ENCODE measurements around the gene DLG2.

DLG2 gene

GRCh38 chr11:84260862-84261261, 1366.3 kb downstream of the DLG2 start:
- H3K4me3 ChIP-seq (ENCODE audit: low read depth, low read length), result no peak overlapping the region
- TF ChIP-seq CTCF (IDR thresholded peaks at IDR 0.05; ENCODE audit: low read depth, low read length), result no peak

DNA sequence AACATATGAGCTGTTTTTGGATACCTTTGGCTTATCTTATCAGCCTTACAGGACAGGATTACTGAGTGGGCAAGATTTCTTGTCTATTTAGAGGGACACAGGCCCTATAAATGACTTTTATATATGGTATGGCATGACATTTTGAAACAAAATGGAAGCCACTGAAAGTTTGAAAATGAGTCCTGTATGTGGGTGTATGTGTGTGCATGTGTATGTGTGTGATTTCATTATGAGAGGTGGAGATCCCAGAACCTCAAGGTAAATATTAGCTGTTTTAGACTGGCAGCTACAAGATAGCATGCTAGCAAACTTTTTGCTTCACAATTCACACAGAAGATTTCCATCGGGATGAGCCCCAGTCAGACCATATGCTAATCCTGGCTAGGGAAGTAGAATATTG, 1370.5 kb downstream of the DLG2 start:
- TF ChIP-seq CTCF (IDR thresholded peaks at IDR 0.05; ENCODE audit: low read depth, low read length), result no peak
- H3K4me3 ChIP-seq (ENCODE audit: low read depth, low read length), result no peak overlapping the region

DNA sequence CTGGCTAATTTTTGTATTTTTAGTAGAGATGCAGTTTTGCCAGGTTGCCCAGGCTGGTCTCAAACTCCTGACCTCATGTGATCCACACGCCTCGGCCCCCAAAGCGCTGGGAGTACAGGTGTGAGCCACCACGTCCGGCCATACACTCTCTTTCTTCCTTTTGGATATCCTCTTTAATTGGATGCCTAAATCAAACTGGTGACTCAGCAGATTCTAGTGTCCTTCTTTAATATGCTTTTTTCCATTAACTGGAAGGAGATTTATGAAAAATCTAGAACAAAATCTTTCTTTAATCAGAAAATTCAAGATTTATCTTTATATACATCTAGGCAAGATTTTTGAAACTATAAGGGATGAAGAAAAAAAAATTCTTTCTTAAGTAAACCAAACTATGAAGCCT, 1371.7 kb downstream of the DLG2 start:
- H3K4me3 ChIP-seq (ENCODE audit: low read depth, low read length), result no peak overlapping the region
- no peak for TF ChIP-seq CTCF (IDR thresholded peaks at IDR 0.05; ENCODE audit: low read depth, low read length)

DNA sequence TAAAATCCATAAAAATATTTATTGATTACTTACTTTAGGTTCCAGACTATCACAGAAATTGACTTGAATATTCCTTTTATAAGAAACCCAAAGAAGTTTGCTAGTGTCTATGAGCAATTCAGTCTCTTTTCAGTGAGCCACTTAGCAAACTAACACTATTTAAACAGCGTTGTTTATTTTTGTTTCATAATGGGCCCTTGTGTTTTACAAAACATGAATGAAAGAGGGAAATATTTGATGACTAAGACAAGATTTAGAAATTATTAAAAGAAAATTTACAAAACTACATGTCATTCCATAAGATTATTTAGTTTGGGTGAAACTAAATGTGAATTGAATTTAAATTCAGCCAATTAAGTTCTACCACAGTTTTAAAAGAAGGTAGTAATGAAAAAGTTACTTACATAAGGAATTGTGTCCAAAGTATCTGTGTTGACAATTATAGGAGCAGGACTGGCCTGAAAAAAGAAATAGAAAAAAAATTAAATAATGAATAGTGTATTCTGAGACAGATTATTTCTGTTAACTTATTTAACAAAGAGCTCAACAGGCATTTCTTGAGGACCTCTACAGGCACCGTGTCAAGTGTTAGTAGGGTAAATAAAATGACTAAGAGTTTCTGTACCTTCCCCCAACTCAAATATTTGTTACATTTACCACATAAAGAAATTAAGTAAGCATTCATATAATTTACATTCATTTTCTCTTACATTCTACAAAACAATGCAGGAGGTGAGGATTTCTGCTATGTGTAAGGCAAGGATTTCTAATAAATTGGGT, 1376.1 kb downstream of the DLG2 start:
- no peak overlapping the region for H3K4me3 ChIP-seq (ENCODE audit: low read depth, low read length)
- TF ChIP-seq CTCF (IDR thresholded peaks at IDR 0.05; ENCODE audit: low read depth, low read length), result no peak

DNA sequence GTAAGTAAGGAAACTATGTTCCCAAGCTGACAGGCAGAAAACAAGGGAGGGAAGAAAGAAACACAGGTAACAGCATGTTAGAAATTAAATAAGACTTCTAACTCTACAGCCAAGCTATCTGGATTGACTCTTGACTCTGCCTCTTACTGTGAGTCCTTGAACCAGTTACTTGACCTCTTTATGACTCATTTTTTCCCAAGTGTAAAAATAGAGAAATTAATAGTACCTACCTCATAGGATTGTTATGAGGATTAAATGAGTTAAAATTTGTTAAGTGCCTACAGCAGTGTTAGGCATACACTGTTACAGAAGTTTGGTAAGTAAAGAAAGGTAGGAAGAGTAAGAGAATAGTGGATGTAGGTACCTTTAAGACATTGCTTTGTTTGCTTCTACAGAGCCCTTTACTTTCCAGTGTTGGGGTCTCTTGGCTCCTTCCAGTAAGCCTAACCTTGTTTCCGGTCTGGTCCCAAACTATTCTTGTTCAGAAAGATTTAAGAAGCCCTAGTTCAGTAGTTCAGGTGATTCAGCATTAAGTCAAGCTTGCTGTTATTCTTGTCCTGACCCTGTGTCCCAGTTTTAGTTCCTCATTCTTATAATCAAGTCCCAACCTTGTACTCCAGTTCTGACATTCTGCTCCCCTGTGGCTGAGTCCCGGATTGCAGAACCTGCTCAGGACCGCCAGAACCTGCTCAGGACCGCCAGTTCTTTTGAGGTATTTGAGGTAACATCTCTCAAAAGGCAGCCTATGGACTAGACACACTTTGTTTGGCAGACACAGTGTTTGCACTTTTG, 1377.6 kb downstream of the DLG2 start:
- TF ChIP-seq CTCF (IDR thresholded peaks at IDR 0.05; ENCODE audit: low read depth, low read length), result no peak
- no peak overlapping the region for H3K4me3 ChIP-seq (ENCODE audit: low read depth, low read length)

- no peak overlapping the region for H3K4me3 ChIP-seq (ENCODE audit: low read depth, low read length)
- no peak for TF ChIP-seq CTCF (IDR thresholded peaks at IDR 0.05; ENCODE audit: low read depth, low read length)
Measured at GRCh38 chr11:84247926-84248325, 1379.2 kb downstream of the DLG2 start.

DNA sequence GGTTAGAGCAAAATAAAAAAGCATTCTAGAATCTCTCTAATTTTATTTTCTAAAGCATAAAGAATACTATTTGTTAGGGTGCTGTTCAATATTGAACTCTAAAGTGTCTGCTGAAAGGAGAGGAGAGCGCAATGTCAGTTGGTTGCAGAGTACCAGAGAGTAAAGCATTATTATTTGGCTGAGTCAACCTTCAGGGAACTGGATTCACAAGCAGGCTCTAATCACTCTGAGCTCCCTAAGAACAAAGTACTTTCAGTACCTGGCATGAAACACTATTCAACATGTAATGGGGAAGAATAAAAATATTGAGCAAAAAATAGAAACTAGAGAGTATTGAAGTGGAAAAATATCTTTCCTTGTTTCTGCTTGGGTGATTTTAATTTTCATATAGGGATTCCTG, 1380.0 kb downstream of the DLG2 start:
- no peak overlapping the region for H3K4me3 ChIP-seq (ENCODE audit: low read depth, low read length)
- TF ChIP-seq CTCF (IDR thresholded peaks at IDR 0.05; ENCODE audit: low read depth, low read length), result no peak

All from WI38 (cell line).